Measurements from ENCODE around the gene FEZF2.

Gene FEZF2

DNA sequence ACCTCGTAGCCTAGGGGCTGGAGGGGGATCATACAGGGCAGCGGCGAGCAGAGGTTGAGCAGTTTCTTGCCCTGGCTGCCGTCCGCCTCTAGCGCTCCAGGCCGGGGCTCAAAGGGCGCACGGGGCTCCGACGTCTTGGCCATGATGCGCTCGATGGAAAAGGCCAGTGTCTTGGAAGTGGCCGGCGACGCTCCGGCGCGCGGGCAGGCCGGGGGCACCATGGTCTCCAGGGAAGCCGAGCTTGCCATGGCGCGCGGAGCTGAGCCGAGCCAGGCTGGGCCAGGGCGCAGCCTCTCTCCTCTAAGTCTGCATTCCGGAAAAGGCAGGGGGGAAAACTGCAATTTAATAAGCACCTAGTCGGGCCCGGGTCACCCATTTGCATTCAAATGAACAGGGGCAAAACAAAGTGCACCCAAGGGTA, 719 bp downstream of the FEZF2 start:
- Histone ChIP-seq H3K27me3 (ENCODE audit: control insufficient read depth, insufficient read depth, low read length) (peaks cover 100% of the 10 kb centered on the region), H3K4me3 (ENCODE audit: low read depth, low read length) (peak overlapping the region; percentile 50; the same call in 1 of the 2 replicates), H3K27ac (ENCODE audit: low read depth, low read length) (no peak overlapping the region), H3K4me1 (ENCODE audit: control insufficient read depth, insufficient read depth, low read length) (peaks cover 60% of the 10 kb centered on the region), H3K9me3 (ENCODE audit: control insufficient read depth, insufficient read depth, low read length) (no peaks in the 10 kb centered on the region), H3K36me3 (ENCODE audit: control insufficient read depth, insufficient read depth, low read length) (no peaks in the 10 kb centered on the region), H3K9ac (ENCODE audit: low read depth, low read length) (no peak overlapping the region)

DNA sequence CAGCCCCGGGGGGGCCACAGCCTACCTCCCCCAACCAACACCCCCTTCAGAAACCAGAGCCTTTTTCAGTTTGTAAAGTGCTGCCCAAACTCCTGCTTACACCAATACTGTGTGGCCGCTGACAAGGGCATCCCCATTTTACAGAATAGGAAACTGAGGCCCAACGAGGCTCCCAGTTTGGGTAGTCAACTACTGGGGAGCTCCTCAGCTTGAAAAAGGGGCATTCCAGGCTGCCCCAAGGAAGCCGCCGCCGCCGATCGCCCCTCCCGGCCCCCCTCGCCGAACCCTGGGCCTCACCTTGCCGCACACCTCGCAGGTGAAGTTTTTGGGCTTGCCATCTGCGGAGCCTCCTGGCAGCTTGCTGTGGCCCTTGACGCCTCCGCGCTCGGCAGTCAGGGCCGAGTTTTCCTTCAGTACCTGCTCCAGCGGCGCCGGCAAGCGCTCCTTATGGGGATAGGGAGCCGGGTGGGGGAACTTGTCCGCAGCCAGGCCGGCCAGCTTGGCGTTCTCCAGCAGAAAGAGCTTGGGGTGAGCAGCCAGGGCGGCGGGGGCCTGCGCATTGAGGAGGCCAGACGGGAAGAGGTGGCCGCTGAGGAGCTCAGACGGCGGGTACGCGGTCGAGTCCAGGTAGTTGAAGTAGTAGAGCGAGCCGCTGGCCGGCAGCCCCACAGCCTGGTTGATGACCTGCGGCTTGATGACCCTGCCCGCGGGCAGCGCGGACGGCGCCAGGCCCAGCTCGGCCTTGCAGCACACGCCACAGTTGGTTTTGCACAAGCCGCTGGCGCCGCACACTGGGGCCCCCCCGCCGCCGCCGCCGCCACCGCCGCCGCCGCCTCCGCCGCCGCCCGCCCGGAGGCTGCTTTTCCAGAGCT, 1.4 kb downstream of the FEZF2 start:
- H3K4me1 ChIP-seq (ENCODE audit: control insufficient read depth, insufficient read depth, low read length), result peaks cover 65% of the 10 kb centered on the region
- no peak overlapping the region for H3K9ac ChIP-seq (ENCODE audit: low read depth, low read length)
- H3K4me3 ChIP-seq (ENCODE audit: low read depth, low read length), result peak overlapping the region; percentile 50; the same call in 1 of the 2 replicates
- no peaks in the 10 kb centered on the region for H3K36me3 ChIP-seq (ENCODE audit: control insufficient read depth, insufficient read depth, low read length)
- H3K9me3 ChIP-seq (ENCODE audit: control insufficient read depth, insufficient read depth, low read length), result no peaks in the 10 kb centered on the region
- H3K27me3 ChIP-seq (ENCODE audit: control insufficient read depth, insufficient read depth, low read length), result peaks cover 100% of the 10 kb centered on the region
- H3K27ac ChIP-seq (ENCODE audit: low read depth, low read length), result no peak overlapping the region

DNA sequence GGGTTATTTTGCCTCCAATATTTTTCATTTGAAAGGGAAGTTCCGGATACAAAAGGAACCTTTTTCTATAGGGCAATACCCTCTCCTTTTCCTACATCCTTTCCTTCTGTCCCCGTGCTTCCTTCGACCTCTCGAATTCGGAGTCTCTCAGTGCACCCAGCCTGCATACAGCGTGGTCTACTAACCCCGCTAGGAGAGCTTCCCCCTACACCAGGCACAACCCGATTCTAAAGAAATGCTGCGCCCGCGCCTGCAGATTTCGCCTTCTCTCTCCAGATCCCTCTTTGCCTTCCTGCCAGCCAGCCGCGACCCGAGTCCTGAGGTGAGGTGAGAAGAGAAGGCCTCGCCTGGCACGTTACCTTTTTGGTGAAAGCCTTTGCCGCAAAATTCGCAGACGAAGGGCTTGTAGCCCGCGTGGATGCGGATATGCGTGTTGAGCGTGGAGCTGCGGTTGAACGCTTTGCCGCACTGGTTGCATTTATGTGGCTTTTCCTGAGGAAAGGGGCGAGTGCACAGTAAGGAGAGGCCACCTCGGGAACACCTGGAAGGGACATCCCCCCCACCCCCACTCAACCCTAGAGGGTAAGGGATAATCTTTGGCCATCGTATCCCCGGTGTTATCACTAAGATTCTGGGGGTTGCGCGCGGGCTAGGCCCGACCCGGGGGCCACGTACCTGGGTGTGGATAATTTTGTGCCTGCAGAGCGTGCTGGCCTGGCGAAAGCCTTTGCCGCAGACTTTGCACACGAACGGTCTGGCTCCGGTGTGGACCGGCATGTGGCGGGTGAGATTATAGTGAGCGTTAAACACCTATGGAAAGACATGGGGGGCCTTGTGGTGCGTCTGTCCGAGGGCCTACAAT, 2.3 kb downstream of the FEZF2 start:
- Histone ChIP-seq H3K9ac (ENCODE audit: low read depth, low read length) (no peak overlapping the region), H3K27me3 (ENCODE audit: control insufficient read depth, insufficient read depth, low read length) (peaks cover 100% of the 10 kb centered on the region), H3K27ac (ENCODE audit: low read depth, low read length) (no peak overlapping the region), H3K36me3 (ENCODE audit: control insufficient read depth, insufficient read depth, low read length) (no peaks in the 10 kb centered on the region), H3K4me1 (ENCODE audit: control insufficient read depth, insufficient read depth, low read length) (peaks cover 65% of the 10 kb centered on the region), H3K4me3 (ENCODE audit: low read depth, low read length) (0 out of 2 replicates have a peak overlapping the region, but pooled peaks have one; percentile 3), H3K9me3 (ENCODE audit: control insufficient read depth, insufficient read depth, low read length) (no peaks in the 10 kb centered on the region)

DNA sequence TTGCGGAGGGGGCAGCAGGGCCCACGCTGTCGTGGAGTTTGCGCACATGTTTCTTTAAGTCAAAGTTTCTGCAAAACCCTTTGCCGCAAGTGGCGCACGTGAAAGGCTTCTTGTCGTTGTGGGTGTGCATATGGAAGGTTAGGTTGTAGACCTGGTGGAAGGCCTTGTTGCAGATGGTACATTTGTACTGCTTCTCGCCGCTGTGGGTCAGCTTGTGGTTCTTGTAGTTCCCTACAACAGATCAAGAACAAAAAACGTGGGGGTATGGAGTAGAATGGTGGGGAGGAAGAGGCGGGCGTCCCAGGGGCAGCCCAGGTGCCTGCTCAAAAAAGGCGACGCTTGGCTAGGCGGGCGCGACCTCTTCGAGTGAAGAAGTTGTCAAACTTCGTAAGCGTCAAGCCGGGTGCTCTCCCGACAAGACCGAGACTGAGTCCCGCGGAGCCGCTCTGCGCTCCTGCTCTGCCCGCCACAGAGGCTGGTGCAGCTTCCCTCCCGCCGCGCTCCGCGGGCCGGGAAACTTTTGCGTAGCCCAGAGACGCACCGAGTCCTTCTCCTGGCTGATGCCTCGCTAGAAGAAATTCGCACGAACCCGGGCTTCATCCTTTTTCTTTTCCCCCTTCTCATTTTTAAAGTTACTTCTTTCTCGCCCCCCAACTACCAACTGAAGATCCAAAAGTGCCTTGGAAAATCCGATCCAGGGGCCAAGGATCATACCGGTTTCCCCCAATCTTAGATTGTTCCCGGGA, 3.1 kb downstream of the FEZF2 start:
- H3K27me3 ChIP-seq (ENCODE audit: control insufficient read depth, insufficient read depth, low read length), result peaks cover 100% of the 10 kb centered on the region
- H3K27ac ChIP-seq (ENCODE audit: low read depth, low read length), result no peak overlapping the region
- H3K9me3 ChIP-seq (ENCODE audit: control insufficient read depth, insufficient read depth, low read length), result no peaks in the 10 kb centered on the region
- 0 out of 2 replicates have a peak overlapping the region, but pooled peaks have one; percentile 3 for H3K4me3 ChIP-seq (ENCODE audit: low read depth, low read length)
- peaks cover 65% of the 10 kb centered on the region for H3K4me1 ChIP-seq (ENCODE audit: control insufficient read depth, insufficient read depth, low read length)
- no peak overlapping the region for H3K9ac ChIP-seq (ENCODE audit: low read depth, low read length)
- no peaks in the 10 kb centered on the region for H3K36me3 ChIP-seq (ENCODE audit: control insufficient read depth, insufficient read depth, low read length)

DNA sequence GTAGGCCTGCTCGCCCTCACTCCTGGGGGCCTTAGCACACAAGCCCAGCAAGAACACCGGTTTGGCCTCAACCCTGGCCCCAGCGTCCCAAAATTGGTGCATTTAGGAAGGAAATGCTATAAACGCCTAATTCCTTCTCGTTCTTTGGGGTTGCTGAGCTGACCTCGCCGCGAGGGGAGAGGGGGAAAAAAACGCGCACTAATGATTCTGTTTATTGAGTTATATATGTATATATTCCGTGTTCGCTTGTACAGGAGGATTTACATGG, 3.9 kb downstream of the FEZF2 start:
- H3K27me3 ChIP-seq (ENCODE audit: control insufficient read depth, insufficient read depth, low read length), result peaks cover 100% of the 10 kb centered on the region
- H3K36me3 ChIP-seq (ENCODE audit: control insufficient read depth, insufficient read depth, low read length), result no peaks in the 10 kb centered on the region
- no peaks in the 10 kb centered on the region for H3K9me3 ChIP-seq (ENCODE audit: control insufficient read depth, insufficient read depth, low read length)
- H3K27ac ChIP-seq (ENCODE audit: low read depth, low read length), result no peak overlapping the region
- peaks cover 65% of the 10 kb centered on the region for H3K4me1 ChIP-seq (ENCODE audit: control insufficient read depth, insufficient read depth, low read length)
- H3K9ac ChIP-seq (ENCODE audit: low read depth, low read length), result no peak overlapping the region
- H3K4me3 ChIP-seq (ENCODE audit: low read depth, low read length), result peak overlapping the region; percentile 57

DNA sequence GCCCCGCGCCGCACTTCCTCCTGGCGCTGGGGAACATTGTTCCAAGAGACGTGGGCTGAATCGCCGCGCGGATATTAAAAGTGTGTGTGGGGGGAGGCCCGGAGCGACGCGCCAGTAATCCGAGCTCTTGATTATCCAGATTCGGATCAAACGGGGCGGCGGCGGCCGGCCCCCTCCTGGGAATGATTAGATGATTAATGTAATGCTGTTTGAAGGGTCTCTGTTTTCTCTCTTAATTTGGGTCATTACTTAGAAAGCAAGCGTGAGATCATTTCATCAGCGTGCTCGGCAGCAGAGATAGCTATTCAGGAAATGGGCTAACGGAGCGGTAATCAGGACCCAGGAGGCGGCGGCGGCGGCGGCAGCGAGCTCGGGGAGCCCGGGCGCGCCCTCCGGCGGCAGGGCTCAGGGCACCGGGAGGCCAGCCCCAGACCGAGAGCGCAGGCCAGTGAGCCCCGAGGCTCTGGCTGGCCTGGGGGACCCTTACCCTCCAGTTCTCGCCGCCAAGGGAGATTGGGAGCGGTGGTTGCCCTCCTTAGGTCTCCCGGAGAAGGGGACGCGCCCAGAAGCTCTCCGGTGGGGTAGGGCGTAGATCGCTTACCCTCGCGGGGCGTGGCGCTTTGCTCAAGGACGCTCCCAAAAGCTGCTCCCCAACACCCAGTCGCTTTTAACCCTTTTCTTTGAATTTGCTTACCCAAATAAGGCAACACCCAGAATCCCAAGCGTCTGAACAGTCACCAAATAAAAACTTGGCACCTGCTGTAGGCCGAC, 4.5 kb downstream of the FEZF2 start:
- H3K4me1 ChIP-seq (ENCODE audit: control insufficient read depth, insufficient read depth, low read length), result peaks cover 60% of the 10 kb centered on the region
- no peak overlapping the region for H3K27ac ChIP-seq (ENCODE audit: low read depth, low read length)
- H3K36me3 ChIP-seq (ENCODE audit: control insufficient read depth, insufficient read depth, low read length), result no peaks in the 10 kb centered on the region
- H3K9ac ChIP-seq (ENCODE audit: low read depth, low read length), result no peak overlapping the region
- no peaks in the 10 kb centered on the region for H3K9me3 ChIP-seq (ENCODE audit: control insufficient read depth, insufficient read depth, low read length)
- peak overlapping the region; percentile 57 for H3K4me3 ChIP-seq (ENCODE audit: low read depth, low read length)
- peaks cover 100% of the 10 kb centered on the region for H3K27me3 ChIP-seq (ENCODE audit: control insufficient read depth, insufficient read depth, low read length)

DNA sequence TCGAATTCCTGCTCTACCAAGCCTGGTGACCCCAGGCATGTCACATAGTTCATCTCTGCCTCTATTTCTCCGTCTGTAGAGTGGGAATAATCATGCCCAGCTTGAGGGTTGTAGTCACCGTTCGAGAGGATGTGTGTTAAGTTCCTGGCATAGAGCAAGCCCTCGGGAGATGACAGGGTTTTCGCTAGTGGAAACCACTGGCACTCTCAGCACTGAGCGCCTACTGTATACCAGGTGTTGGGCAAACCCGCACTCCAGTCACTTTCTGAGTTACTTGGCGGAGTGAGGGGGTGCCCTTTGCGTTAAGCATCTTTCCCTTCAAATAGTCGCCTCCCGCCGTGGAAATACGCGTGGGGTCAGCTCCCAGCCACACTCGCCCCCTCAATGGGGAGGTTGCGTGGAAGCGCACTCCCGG, 5.1 kb downstream of the FEZF2 start:
- Histone ChIP-seq H3K4me1 (ENCODE audit: control insufficient read depth, insufficient read depth, low read length) (peaks cover 56% of the 10 kb centered on the region), H3K27me3 (ENCODE audit: control insufficient read depth, insufficient read depth, low read length) (peaks cover 100% of the 10 kb centered on the region), H3K27ac (ENCODE audit: low read depth, low read length) (no peak overlapping the region), H3K9me3 (ENCODE audit: control insufficient read depth, insufficient read depth, low read length) (no peaks in the 10 kb centered on the region), H3K9ac (ENCODE audit: low read depth, low read length) (no peak overlapping the region), H3K4me3 (ENCODE audit: low read depth, low read length) (peak overlapping the region; percentile 57), H3K36me3 (ENCODE audit: control insufficient read depth, insufficient read depth, low read length) (no peaks in the 10 kb centered on the region)

DNA sequence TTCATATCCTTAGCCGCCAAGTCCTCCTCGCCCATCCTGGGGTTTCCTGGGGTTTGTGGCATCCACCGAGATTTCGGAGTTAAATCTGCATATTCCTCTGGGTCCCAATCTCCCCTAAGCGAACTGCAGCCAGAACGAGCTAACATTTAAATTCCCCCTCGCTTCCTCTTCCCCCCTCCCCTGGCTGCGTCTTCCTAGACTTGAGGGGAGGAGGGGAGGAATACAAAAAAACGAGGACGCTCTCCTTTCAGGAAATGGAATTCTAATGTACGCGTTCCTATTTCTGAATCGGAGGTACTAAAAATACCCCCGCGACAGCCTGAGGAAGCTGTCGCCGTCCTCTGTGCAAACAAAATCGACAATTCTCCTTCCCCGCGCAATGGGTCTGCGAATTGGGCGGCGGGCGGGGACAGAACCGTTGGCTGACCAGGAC, 5.6 kb downstream of the FEZF2 start:
- Histone ChIP-seq H3K36me3 (ENCODE audit: control insufficient read depth, insufficient read depth, low read length) (no peaks in the 10 kb centered on the region), H3K4me1 (ENCODE audit: control insufficient read depth, insufficient read depth, low read length) (peaks cover 56% of the 10 kb centered on the region), H3K4me3 (ENCODE audit: low read depth, low read length) (peak overlapping the region; percentile 57), H3K9ac (ENCODE audit: low read depth, low read length) (no peak overlapping the region), H3K27me3 (ENCODE audit: control insufficient read depth, insufficient read depth, low read length) (peaks cover 100% of the 10 kb centered on the region), H3K27ac (ENCODE audit: low read depth, low read length) (no peak overlapping the region), H3K9me3 (ENCODE audit: control insufficient read depth, insufficient read depth, low read length) (no peaks in the 10 kb centered on the region)

DNA sequence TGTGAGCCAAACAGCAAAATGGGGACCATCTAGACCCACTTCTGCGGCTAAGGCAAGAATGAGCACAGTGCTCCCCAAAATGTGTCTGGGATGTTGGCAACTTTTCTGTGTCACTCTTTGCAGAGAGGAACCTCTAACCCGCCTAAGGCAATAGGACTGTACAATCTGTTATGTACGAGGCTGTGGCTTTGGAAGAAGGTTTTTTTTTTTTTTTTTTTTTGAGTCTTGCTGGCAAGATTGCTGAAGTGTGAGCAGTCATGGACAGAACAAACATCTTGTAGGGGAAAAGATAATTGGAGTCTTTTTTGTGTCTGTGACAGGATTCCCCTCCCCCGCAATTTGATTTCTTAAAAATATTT, 7.2 kb downstream of the FEZF2 start:
- Histone ChIP-seq H3K4me1 (ENCODE audit: control insufficient read depth, insufficient read depth, low read length) (peaks cover 51% of the 10 kb centered on the region), H3K36me3 (ENCODE audit: control insufficient read depth, insufficient read depth, low read length) (no peaks in the 10 kb centered on the region), H3K9ac (ENCODE audit: low read depth, low read length) (no peak overlapping the region), H3K27me3 (ENCODE audit: control insufficient read depth, insufficient read depth, low read length) (peaks cover 95% of the 10 kb centered on the region), H3K9me3 (ENCODE audit: control insufficient read depth, insufficient read depth, low read length) (no peaks in the 10 kb centered on the region), H3K4me3 (ENCODE audit: low read depth, low read length) (peak overlapping the region; percentile 45; the same call in 1 of the 2 replicates), H3K27ac (ENCODE audit: low read depth, low read length) (no peak overlapping the region)

DNA sequence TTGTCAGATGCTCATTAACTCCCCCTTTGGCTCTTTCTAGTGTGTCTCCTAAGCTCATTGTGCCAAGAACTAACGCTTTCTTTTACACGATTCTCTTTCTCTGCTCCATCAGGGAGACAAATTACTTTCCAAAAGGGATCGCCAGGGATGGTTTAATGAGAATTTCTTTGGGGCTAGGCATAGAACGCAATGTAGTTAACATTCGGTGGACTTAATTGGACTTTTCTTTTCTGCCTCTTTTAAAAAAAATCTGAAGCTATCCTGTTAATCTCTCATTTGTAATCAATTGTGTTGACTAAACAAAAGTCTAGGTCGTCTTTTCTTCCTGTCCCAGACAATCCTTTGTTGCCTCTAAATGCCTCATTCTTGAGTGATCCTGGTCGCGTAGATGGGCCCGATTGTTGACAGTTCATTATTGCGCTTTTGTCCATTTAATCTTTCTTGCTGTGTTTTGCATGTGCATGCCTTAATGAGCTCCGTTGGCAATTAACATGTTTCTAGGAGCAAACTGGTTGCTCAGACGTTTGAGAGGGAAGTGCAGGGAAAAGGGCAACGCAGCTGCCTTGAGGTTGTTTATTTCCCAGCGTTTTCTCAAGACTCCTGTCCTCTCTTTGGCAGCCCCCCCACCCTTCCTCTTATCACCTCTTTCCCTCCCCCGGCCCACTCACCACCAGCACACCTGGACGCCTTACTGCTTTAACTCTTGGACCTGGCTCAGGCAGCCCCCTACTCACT, 7.8 kb downstream of the FEZF2 start:
- Histone ChIP-seq H3K36me3 (ENCODE audit: control insufficient read depth, insufficient read depth, low read length) (no peaks in the 10 kb centered on the region), H3K9ac (ENCODE audit: low read depth, low read length) (no peak overlapping the region), H3K27ac (ENCODE audit: low read depth, low read length) (no peak overlapping the region), H3K27me3 (ENCODE audit: control insufficient read depth, insufficient read depth, low read length) (peaks cover 95% of the 10 kb centered on the region), H3K4me1 (ENCODE audit: control insufficient read depth, insufficient read depth, low read length) (peaks cover 45% of the 10 kb centered on the region), H3K4me3 (ENCODE audit: low read depth, low read length) (peak overlapping the region; percentile 45), H3K9me3 (ENCODE audit: control insufficient read depth, insufficient read depth, low read length) (no peaks in the 10 kb centered on the region)
